ENCODE results near the gene FAAH2. TPM values are rescaled to one million over a fixed set of nuclear protein-coding genes. Genes with fewer than 3 reads are reported as not detected.

The FAAH2 gene, protein sequence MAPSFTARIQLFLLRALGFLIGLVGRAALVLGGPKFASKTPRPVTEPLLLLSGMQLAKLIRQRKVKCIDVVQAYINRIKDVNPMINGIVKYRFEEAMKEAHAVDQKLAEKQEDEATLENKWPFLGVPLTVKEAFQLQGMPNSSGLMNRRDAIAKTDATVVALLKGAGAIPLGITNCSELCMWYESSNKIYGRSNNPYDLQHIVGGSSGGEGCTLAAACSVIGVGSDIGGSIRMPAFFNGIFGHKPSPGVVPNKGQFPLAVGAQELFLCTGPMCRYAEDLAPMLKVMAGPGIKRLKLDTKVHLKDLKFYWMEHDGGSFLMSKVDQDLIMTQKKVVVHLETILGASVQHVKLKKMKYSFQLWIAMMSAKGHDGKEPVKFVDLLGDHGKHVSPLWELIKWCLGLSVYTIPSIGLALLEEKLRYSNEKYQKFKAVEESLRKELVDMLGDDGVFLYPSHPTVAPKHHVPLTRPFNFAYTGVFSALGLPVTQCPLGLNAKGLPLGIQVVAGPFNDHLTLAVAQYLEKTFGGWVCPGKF
- 0.26 and 3.3 TPM in 2 replicates for total RNA-seq

GRCh38 chrX:57286507-57287251 is at the start of gene FAAH2:
FAAH2 (plus strand) TSS chrX:57286706; CDS start chrX:57286826, 120 bp downstream.

Other genes with a start within 250 kb of the FAAH2 start
- 3.2 and 17.5 TPM in 2 replicates for gene SPIN2B, start 165.2 kb upstream of the FAAH2 start, total RNA-seq
- gene SPIN2A, start 149.3 kb upstream of the FAAH2 start, total RNA-seq = 0.16 and 0.52 TPM in 2 replicates